Activated CD4-positive, alpha-beta T cell treated with anti-CD3 and anti-CD28 coated beads for 4 hours (primary cell): Measurements from ENCODE around the gene AP1S3.
A peak's percentile ranks its signal among the peaks of the same experiment; 100 is the strongest.

Experiments
- DNase-seq, 2 donors: peaks; one replicate each; pipeline ENCODE4 v3.0.0-alpha.2; 2020

Gene AP1S3

GRCh38 chr2:223758131-223758840, 79.1 kb downstream of the AP1S3 start:
- no peak for DNase-seq

GRCh38 chr2:223753940-223754339, 83.4 kb downstream of the AP1S3 start:
- no peak for DNase-seq

DNA sequence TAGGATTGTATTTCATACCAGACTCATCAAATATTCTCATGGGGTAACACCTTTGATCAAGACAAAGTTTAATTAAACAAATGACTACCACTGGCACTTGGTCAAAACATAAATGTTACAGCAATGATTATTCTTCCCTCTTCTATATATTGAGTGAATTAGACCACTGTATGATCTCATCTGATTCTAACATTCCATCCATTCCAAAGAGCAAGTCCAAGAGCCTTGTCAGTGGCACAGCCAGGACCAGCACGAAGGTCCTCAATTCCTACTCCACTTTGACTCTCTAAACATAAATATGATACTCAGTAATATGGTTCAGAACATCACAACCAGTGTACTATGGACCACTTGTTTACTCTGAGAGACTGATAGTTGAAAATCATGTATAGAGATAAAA, 86.4 kb downstream of the AP1S3 start:
- DNase-seq, result no peak

DNA sequence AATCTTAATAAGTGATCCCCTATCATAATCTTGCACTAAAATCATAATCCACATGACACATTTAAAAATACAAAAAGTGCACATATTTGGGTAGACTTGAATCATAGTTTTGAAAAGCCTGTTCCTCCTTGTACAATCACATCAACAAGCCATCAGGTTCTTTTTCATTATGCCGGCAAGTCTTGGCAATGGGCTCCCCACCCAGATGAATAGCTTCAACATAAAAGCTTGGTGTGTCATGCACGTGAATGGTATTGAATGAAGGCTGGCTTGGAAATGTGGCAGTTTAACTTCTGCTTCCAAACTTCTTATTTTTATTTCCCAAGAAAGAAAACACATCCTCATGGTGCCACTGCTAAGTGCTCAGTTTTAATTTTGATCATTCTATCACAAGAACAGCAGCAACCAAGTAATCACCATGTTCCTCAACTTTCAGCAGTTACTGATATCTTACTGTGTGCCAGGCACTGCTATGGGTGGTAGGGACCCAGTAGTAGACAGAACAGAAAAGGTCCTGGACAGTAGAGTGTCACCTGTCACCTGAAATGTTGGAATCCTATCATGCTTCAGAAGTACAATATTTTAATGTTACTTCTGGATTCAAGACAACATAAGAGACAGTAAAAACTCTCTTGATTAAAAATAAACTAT, 89.9 kb downstream of the AP1S3 start:
- no peak for DNase-seq

DNA sequence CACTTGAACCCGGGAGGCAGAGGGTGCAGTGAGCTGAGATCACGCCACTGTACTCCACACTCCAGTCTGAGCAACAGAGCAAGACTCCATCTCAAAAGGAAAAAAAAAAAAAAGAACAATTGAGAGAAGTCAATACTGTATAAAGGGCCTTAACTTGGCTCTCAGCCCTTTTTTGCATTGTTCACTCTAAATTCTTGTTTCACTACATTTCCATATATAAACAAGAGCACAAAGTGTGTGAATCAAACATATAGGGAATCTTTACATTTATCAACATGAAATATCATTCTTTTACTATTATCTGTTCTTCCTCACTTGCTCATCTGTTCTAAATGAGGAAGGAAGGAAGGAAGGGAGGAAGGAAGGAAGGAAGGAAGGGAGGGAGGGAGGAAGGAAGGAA, 90.8 kb downstream of the AP1S3 start:
- DNase-seq, result no peak

- DNase-seq, result no peak
Observed at GRCh38 chr2:223744580-223744979, 92.8 kb downstream of the AP1S3 start.

GRCh38 chr2:223740679-223741078, 96.7 kb downstream of the AP1S3 start:
- DNase-seq, result no peak

DNA sequence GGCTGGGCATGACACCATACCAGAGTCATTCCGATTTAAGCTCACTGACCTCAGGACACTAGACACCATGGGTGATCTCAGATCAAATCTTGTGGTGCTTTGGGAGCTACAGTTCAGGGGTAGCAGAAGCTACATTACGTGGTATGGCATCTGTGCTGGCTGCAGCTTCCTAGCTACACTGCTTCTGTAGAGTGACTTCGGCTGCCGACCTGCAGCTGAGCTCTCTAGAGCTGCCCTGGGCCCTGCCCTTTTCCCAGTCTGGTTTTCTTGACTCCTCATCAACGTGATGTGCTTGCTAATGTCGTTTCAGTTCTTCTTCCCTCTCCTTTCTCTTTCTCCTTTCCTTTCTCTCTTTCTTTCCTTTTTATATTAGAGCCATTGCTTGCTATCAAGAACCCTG, 100.2 kb downstream of the AP1S3 start:
- DNase-seq, result no peak

DNA sequence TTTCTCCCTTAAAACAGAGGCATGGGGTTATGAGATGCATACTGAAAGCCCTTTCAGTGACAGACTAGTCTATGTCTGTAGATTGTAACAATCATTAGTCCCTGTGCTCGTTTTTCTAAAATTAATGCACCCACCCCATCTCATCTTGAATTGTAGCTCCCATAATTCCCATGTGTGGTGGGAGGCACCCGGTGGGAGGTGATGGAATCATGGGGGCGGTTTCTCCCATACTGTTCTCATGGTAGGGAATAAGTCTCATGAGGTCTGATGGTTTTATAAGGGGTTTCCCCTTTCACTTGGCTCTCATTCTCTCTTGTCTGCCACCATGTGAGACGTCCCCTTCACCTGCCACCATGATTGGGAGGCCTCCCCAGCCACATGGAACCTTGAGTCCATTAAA, 100.9 kb downstream of the AP1S3 start:
- no peak for DNase-seq

GRCh38 chr2:223735659-223736244, 101.6 kb downstream of the AP1S3 start:
- no peak for DNase-seq

DNA sequence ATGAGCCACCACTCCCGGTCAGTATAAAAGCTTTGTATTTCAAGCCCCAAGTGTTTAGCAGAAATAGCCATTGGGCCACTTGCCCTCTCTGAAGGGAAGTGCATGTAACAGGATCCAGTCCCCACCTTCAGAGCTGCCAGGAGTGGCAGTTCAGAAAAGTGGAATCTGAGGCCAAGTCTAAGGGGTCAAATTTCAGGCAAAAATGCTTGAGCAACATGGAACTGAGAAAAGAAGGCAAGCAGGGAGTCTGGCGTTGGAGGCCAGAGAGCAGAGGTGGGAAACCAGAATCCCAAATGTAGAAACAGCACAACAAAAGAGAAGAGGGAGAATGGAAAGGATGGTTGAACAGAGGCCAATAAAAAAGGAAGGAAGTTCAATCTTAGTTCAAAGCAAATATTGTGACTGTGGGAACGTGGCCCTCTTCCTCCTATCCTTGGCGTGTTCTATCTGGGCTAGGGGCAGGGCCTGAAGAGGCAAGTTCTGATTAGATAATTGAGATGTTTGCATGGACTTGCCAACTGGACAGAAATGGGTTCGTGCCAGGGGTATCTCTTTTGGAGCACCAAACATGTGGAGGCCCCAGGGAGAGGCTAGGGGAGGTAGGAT, 102.2 kb downstream of the AP1S3 start:
- no peak for DNase-seq

DNA sequence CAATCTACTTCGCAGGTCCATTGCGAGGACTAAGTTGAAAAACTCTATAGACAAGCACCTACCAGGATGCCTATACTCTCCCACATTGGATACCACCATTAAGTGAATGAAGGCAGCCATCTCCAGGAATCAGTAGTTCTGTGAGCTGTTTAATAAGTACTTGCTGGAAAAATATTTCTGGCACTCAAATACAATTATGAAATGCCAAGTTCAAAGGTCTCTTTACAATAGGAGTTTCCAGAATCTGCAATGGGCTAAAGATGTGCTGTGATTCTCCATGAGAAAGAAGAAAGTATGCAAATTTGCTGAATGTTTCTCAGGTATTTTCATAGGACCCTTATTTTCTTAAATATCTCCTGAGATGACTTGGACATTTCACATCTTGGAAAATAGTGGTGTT, 103.0 kb downstream of the AP1S3 start:
- DNase-seq, result no peak

DNA sequence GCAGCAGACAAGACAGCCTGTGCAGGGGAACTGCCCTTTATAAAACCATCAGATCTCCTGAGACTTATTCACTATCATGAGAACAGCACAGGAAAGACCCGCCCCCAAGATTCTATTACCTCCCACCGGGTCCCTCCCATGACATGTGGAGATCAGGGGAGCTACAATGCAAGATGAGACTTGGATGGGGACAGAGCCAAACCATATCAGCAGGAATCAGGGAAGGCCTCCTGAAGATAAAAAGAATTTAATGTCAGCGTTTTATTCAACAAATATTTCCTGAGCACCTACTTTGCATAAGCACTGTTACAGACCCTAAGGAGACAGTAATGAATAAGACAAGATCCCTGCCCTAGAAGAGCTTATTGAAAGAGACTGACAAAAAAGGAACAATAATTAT, 105.0 kb downstream of the AP1S3 start:
- DNase-seq, result no peak

DNA sequence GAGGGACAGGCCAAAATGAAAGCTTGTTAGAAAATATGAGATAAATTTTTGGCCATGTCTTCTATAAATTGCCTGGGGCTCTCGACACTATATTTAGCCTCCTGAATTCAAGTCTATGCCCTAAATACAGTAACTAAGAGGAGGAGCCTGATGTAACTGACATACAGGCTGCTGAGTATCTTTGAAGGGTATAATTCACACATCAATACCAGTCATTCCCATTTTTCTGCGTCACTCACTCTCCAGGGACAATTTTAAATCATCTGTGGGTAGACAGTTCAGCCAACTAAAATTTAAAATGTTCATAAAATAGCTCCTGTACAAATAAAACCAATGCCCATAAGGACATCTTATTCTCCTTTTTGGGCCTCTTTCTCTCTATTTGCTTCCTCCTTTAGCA, 105.9 kb downstream of the AP1S3 start:
- no peak for DNase-seq

GRCh38 chr2:223729781-223730180, 107.6 kb downstream of the AP1S3 start:
- no peak for DNase-seq

DNA sequence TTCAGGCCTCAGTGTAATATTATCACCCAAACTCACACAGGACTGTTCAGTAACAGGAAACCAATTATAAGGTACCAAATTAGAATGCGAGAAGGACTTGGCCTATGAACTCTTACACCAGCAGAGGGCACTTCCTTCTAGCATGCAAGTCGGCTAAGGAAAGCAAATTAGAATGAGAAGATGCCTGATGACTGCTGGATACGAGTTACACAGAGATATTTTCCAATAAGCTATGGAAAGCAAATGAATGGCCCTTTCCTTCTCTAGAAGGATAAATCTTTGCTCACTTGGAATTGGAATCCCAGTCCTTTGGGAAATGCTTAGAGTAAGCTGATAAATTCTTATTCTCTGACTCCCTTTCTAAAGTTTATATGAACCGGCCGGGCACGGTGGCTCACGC, 109.8 kb downstream of the AP1S3 start:
- peak; percentile 2 to 10 for DNase-seq

DNA sequence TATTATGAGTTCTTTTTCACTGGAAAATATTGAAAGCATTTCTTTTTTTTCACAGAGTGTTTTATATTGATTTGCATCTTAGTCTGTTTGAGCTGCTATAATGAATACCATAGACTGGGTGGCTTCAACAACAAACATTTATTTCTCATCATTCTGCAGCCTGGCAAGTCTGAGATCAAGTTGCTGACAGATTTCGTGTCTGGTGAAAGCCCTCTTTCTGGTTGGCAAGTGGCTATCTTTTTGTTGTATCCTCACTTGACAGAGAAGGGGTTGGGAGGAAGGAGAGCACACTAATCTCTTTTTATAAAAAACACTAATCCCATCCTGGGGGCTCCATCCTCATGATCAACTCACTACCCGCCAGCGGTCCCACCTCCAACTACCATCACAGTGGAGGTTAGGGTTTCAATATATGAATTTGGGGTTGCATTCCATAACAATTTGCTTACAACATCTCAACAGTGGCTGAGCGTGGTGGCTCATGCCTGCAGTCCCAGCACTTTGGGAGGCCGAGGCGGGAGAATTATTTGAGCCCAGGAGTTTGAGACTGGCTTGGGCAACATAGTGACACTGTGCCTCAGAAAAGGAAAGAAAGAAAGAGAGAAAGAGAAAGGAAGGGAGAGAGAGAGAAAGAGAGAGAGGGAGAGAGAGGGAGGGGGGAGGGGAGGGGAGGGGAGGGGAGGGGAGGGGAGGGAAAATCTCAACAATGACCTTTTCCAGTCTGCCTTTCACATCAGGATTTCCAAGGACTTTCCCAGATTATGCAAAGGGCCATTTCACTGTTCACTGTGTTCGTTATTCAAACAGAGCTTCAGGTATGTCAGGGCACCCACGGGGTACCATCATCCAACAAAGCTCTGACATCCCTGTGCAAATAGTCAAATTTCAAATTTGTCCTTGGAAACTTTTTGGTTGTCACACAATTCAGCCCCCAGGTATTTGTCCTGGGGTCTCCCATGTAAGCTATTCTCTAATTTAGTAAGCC, 111.1 kb downstream of the AP1S3 start:
- DNase-seq, result no peak

- no peak for DNase-seq
Observed at GRCh38 chr2:223725494-223725893, 111.9 kb downstream of the AP1S3 start.

DNA sequence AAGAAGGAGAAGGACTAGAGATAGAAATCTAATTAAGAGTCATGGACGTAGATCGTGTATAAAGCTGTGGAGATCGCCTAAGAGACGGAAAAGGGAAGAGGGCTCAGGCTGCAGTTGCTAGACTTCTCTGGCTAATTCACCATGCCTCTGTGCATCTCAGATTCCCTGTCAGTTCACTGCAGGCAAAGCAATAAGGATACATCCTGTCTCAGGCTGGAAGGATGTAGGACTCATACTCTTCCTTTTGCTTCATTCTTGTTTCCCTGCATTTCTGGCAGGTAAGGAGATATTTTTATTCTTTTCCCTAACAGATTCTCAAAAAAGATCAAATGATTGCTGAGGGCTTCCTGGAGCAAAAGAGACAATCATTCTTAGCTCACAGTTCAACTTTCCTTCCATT, 112.5 kb downstream of the AP1S3 start:
- no peak for DNase-seq

DNA sequence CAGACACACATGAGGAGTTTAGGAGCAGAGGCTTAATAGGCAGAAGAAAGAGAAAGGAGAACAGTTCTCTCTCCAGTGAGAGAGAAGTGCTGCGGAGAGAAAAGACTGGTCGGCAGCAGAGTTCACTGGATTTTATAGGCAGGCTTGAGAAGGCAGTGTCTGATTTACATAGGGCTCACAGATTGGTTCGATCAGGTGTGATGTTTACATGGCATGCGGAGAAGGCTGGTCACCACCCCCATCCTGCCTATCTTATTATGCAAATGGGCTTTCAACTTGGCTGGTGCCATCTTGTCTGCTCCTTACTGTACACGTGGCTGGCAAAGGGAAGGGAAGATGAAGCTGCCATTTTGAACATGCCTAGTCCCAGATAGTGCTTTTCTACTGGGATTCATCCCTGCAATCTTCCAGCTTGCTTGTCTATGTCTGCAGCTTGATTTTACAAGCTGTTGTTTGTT, 113.4 kb downstream of the AP1S3 start:
- no peak for DNase-seq

DNA sequence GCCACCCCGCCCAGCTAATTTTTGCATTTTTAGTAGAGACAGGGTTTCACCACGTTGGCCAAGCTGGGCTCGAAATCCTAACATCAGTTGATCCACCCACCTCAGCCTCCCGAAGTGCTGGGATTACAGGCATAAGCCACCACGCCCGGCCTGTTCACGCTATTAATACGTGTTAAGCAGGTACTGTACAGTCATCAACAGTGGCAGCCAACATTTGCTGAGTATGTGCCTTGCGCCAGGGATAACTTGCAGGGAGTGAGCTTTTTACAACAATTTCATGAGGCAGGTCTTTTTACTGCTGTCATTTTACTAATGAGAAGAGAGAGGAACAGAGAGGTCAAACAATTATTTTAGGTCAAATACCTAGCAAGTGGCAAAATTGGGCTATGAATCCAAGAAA, 115.2 kb downstream of the AP1S3 start:
- no peak for DNase-seq

DNA sequence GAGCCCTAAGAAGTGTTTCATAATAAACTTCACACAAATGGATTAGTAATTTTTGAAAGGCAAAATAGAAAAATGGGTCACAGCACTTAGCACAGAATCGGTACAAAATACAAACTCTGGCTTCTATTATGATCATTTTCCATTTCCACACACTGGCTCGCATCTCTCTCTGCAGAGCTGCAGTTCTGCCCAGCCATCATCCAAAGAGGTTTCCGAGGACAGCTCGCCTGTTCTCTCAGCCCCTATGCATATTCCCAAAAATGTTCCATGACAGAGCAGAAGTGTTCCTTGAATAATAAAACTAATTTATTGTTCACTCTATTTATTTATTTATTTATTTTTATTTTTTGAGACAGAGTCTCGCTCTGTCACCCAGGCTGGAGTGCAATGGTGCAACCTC, 115.6 kb downstream of the AP1S3 start:
- no peak for DNase-seq

- no peak for DNase-seq
Observed at GRCh38 chr2:223720367-223720766, 117.0 kb downstream of the AP1S3 start.
